ENCODE results near the gene ADSS1.

DNA sequence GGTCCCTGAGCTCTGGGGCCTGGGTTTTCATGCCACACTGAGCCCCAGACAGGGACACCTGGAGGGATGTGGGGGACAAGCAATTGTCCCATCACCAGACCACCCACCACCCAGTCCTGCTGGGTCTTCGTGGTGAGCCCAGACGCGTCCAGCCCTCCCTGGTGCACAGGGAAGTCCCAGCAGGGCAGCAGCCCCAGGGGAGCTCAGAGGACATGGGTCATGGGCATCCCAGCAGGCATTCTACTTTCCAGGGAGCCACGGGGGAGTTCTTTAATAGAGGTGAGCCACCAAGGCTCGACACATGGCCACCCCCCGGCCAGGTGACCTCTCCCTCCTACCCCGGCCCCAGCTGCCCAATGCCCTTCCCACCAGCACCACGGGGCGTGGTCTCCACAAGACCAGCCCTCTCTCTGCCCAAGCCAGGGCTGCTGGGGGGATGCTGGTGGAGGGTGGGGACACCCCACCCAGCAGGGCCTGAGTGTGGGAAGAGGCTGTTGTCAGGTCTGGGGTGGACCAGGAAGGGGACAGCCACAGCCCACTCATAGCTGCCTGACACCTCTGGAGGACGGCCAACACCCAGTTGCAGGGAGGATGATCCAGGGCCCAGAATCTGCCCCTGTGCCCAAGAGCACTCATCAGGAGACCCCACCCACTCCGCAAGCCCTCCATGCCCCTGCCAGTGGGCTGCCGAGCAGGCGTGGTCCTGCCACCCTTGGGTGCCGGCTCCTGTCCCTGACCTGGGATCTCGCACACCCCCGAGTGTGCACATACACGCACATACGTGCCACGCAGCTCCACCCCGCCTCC is 57.4 kb downstream of the ADSS1 start:
- TF ChIP-seq EZH2 (IDR thresholded peaks at IDR 0.05; ENCODE audit: low read length, missing control alignments): no peak
- TF ChIP-seq, protein P1, sequence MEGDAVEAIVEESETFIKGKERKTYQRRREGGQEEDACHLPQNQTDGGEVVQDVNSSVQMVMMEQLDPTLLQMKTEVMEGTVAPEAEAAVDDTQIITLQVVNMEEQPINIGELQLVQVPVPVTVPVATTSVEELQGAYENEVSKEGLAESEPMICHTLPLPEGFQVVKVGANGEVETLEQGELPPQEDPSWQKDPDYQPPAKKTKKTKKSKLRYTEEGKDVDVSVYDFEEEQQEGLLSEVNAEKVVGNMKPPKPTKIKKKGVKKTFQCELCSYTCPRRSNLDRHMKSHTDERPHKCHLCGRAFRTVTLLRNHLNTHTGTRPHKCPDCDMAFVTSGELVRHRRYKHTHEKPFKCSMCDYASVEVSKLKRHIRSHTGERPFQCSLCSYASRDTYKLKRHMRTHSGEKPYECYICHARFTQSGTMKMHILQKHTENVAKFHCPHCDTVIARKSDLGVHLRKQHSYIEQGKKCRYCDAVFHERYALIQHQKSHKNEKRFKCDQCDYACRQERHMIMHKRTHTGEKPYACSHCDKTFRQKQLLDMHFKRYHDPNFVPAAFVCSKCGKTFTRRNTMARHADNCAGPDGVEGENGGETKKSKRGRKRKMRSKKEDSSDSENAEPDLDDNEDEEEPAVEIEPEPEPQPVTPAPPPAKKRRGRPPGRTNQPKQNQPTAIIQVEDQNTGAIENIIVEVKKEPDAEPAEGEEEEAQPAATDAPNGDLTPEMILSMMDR (conservative IDR thresholded peaks at IDR 0.05 in 1 of 2, IDR thresholded peaks at IDR 0.05 in 1 of 2; ENCODE audit: low read depth in 1 of 2, low read length in 2 of 2): no peak

All from fibroblast of lung (primary cell).